ENCODE data around the gene TCEAL9. TPM values are rescaled to one million over a fixed set of nuclear protein-coding genes. Genes with fewer than 3 reads are reported as not detected.

Gene TCEAL9
- polyA plus RNA-seq, 1 donor (not counting 4 experiments of a cell fraction or from before 2014, with no cell fraction given) = 104 TPM

GRCh38 chrX:103360092-103360491 is 3.8 kb downstream of the TCEAL9 start:
- H3K4me2 ChIP-seq (ENCODE audit: control insufficient read depth, extremely low read depth, insufficient read depth, low read depth, low read length) = no peak overlapping the region

GRCh38 chrX:103360916-103361315 is 4.6 kb downstream of the TCEAL9 start:
- DNase-seq (ENCODE audit: low read depth, low spot score) (no peak), FAIRE-seq (no peak)
- Histone ChIP-seq H3K9ac (ENCODE audit: control insufficient read depth, extremely low read depth, insufficient read depth, low read length) (no peak overlapping the region), H3K9me1 (ENCODE audit: control insufficient read depth, extremely low read depth, insufficient read depth, low read length) (no peaks in the 10 kb centered on the region), H3K79me2 (ENCODE audit: control insufficient read depth, insufficient read depth, low read length) (peaks cover 12% of the 10 kb centered on the region), H3K27ac (ENCODE audit: control insufficient read depth, insufficient read depth, low read length) (no peak overlapping the region), H3K4me3 (ENCODE audit: control insufficient read depth in 2 of 3, extremely low read depth in 1 of 3, insufficient read depth in 2 of 3, low read depth in 1 of 3, low read length in 3 of 3) (no peak overlapping the region), H3K27me3 (ENCODE audit: control insufficient read depth, extremely low read depth, insufficient read depth, low read length) (peaks cover 5% of the 10 kb centered on the region), H3K9me3 (ENCODE audit: control insufficient read depth, low read depth, low read length) (no peaks in the 10 kb centered on the region), H3K36me3 (ENCODE audit: control insufficient read depth in 2 of 2, extremely low read depth in 1 of 2, insufficient read depth in 2 of 2, low read length in 2 of 2) (no peaks in the 10 kb centered on the region), H2AFZ (ENCODE audit: control insufficient read depth, low read length) (no peak overlapping the region), H3K4me2 (ENCODE audit: control insufficient read depth, extremely low read depth, insufficient read depth, low read depth, low read length) (no peak overlapping the region), H4K20me1 (ENCODE audit: control insufficient read depth, extremely low read depth, insufficient read depth, low read length) (no peaks in the 10 kb centered on the region), H3K4me1 (ENCODE audit: control insufficient read depth, extremely low read depth, insufficient read depth, low read length) (no peaks in the 10 kb centered on the region)
- TF ChIP-seq CTCF (optimal IDR thresholded peaks at IDR 0.05 in 1 of 3, IDR thresholded peaks at IDR 0.05 in 1 of 3, conservative IDR thresholded peaks at IDR 0.05 in 1 of 3; ENCODE audit: extremely low read depth in 1 of 3, insufficient read depth in 2 of 3, low read length in 3 of 3) (no peak), EZH2 (IDR thresholded peaks at IDR 0.05; ENCODE audit: low read length) (no peak)
- dilution Hi-C loops (cut with MboI; ENCODE audit: extremely low pct_ligation_motif_present, low sequenced_read_pairs) = no loop called here

More at GRCh38 chrX:103360092-103360491, 3.8 kb downstream of the TCEAL9 start:
- Histone ChIP-seq H3K9me1 (ENCODE audit: control insufficient read depth, extremely low read depth, insufficient read depth, low read length) (no peaks in the 10 kb centered on the region), H3K9ac (ENCODE audit: control insufficient read depth, extremely low read depth, insufficient read depth, low read length) (no peak overlapping the region), H3K9me3 (ENCODE audit: control insufficient read depth, low read depth, low read length) (no peaks in the 10 kb centered on the region), H3K79me2 (ENCODE audit: control insufficient read depth, insufficient read depth, low read length) (peaks cover 12% of the 10 kb centered on the region), H3K4me1 (ENCODE audit: control insufficient read depth, extremely low read depth, insufficient read depth, low read length) (no peaks in the 10 kb centered on the region), H2AFZ (ENCODE audit: control insufficient read depth, low read length) (no peak overlapping the region), H3K4me3 (ENCODE audit: control insufficient read depth in 2 of 3, extremely low read depth in 1 of 3, insufficient read depth in 2 of 3, low read depth in 1 of 3, low read length in 3 of 3) (no peak overlapping the region), H4K20me1 (ENCODE audit: control insufficient read depth, extremely low read depth, insufficient read depth, low read length) (no peaks in the 10 kb centered on the region), H3K36me3 (ENCODE audit: control insufficient read depth in 2 of 2, extremely low read depth in 1 of 2, insufficient read depth in 2 of 2, low read length in 2 of 2) (no peaks in the 10 kb centered on the region), H3K27ac (ENCODE audit: control insufficient read depth, insufficient read depth, low read length) (no peak overlapping the region), H3K27me3 (ENCODE audit: control insufficient read depth, extremely low read depth, insufficient read depth, low read length) (peaks cover 5% of the 10 kb centered on the region)
- DNase-seq (ENCODE audit: low read depth, low spot score) (no peak), FAIRE-seq (no peak)
- no peak for TF ChIP-seq CTCF (optimal IDR thresholded peaks at IDR 0.05 in 1 of 3, IDR thresholded peaks at IDR 0.05 in 1 of 3, conservative IDR thresholded peaks at IDR 0.05 in 1 of 3; ENCODE audit: extremely low read depth in 1 of 3, insufficient read depth in 2 of 3, low read length in 3 of 3)
- no peak for TF ChIP-seq EZH2 (IDR thresholded peaks at IDR 0.05; ENCODE audit: low read length)
- dilution Hi-C loops (cut with MboI; ENCODE audit: extremely low pct_ligation_motif_present, low sequenced_read_pairs) = no loop called here
